HCEC 1CT (cell line): ENCODE measurements around the gene GTF2F1.
"Not testable (repeated sequence)": the region's sequence is repeated elsewhere in the genome, so short reads cannot be mapped to it uniquely, and the experiment has no call there.

Source experiments
- DNase-seq: peaks from one replicate; pipeline ENCODE4 v3.0.0-alpha.2; 2017

The GTF2F1 gene

GRCh38 chr19:6355321-6356040, 37.5 kb downstream of the GTF2F1 start:
- not testable (repeated sequence) for DNase-seq

DNA sequence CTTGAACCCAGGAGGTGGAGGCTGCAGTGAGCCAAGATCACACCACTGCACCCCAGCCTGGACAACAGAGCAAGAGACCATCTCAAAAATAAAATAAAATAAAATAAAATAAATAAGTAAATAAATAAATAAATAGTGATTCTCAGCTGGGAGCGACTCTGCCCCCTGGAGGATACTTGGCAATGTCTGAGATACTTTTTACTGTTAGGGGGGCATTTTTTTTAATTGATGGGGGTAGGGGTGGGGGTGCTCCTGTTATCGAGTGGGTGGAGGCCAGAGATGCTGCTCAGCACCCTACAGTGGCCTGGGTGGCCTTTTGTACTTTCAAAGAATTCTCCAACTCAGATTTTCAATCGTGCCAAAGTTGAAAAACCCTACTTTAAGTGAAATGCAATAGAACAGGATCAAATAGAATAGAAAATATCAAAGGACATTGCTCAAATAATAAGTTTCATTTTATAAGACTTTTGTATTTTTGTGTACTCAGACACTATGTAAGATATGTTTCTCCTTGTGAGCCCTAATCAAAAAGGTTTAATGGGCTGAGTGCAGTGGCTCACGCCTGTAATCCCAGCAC, 38.8 kb downstream of the GTF2F1 start:
- DNase-seq = peak; percentile 26

DNA sequence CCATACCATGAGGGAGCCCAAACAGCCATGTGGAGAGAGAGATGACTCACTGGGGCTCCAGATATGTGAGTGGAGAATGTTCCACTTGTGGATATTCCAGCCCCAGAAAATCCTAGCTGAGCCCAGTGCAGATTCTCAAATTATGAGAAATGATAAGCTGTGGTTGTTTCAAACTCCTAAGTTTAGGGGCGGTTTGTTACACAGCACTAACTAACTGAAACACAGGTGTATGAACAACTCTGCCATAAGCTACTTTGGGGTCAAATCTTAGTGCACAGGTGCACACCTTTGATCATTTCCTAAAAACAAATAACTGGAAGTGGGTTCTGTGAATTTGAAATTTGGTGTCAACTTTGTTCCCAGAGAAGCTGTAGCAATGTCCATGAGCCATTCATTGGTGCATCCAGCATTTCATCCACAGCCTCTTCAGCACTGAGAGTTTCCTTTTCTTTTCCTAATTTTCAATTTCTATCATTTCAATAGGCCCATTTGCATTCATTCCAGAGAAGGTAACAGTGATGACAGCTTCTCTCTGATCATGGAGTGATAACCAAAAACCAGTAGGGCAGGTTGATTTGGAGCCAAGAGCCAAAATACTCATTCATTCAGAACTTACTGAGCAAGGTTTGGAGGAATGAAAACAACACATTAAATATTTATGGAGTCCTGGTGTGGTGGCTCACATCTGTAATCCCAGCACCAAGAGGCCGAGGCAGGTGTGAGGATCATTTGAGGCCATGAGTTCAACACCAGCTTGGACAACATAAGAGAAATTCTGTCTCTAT, 40.4 kb downstream of the GTF2F1 start:
- DNase-seq = no peak

GRCh38 chr19:6350688-6351087, 42.3 kb downstream of the GTF2F1 start:
- DNase-seq = no peak

- not testable (repeated sequence) for DNase-seq
Observed at GRCh38 chr19:6349271-6349670, 43.7 kb downstream of the GTF2F1 start.

GRCh38 chr19:6343462-6343861, 49.5 kb downstream of the GTF2F1 start:
- no peak for DNase-seq

DNA sequence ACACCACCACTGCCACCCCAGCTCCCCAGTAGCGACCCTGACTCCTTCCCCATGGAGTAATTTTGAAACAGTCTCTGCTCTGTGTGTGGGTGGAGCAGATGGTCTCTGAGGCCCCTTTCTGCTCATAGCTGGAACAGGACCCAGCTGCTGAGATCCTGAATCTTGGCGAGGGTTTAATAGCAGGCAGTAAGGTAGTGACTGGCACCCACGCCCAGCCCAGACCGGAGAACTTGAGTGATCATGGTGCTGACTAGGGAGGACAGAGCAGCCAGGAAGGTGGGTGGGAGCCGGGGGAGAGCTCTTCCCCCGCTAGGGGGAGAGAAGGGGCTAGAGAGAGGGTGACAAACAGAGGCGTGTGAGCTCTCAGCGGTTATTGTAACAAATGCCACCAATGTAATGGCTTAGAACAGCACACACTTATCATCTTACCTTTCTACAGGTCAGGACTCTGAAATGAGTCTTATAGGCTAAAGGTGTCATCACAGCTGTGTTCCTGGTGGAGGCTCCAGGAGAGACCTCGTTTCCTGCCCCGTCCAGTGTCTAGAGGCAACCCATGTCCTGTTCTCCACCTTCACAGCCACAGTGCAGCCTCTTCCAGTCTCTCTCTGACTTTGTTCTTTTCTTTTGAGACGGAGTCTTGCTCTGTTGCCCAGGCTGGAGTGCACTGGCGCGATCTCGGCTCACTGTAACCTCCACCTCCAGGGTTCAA, 52.3 kb downstream of the GTF2F1 start:
- DNase-seq = no peak

DNA sequence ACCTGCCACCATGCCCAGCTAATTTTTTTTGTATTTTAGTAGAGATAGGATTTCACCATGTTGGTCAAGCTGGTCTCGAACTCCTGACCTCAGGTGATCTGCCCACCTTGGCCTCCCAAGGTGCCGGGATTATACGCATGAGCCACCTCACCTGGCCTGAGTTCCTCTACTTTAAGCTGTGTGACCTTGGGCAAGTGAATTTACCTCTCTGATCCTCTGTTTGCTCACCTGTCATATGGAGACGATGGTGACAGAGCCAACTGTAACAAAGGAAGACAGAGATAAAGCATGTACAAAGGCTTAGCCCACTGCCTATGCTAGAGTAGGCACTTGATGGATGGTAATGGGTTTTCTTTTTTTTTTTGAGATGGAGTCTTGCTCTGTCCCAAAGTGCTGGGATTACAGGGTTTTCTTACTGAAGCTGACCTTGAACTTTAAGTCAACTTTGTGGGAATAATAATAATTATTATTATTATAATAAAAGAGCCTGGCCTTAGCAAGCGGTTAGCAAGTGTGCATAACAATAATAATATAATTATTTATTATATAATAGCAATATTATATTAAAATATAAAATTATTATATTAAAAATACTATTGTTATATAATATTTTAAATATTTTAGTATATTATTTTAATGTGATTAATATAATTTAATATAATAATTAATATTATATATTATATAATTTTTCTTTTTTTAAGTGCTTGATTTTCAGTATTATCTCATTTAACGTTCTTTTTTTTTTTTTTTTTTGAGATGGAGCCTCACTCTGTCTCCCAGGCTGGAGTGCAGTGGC, 58.3 kb downstream of the GTF2F1 start:
- no peak for DNase-seq

GRCh38 chr19:6333439-6333838, 59.5 kb downstream of the GTF2F1 start, which contains the start of gene ACER1:
Gene ACER1, minus strand, starts transcription at chr19:6333612. Its CDS starts 61 bp downstream, at chr19:6333551.
- no peak for DNase-seq
